ENCODE data around the gene MAPK10. TPM values are rescaled to one million over a fixed set of nuclear protein-coding genes. Genes with fewer than 3 reads are reported as not detected.
A peak's percentile ranks its signal among the peaks of the same experiment; 100 is the strongest.

MAPK10 gene
- total and polyA plus RNA-seq, 2 of the 8 experiments (the other 6 are each of a cell fraction or from before 2014, with no cell fraction given), result 2.5 to 3.1 TPM

GRCh38 chr4:86218746-86219473 lies 140.9 kb downstream of the MAPK10 start:
- no peaks in the 10 kb centered on the region for H3K79me1 ChIP-seq (ENCODE audit: low read depth, low read length)
- no peak for TF ChIP-seq CTCF (IDR thresholded peaks at IDR 0.05; ENCODE audit: control extremely low read depth in 1 of 3, insufficient read depth in 1 of 3, low read depth in 1 of 3, low read length in 3 of 3)
- no peak for TF ChIP-seq MAFK (IDR thresholded peaks at IDR 0.05; ENCODE audit: low read depth, low read length)
- no peak for TF ChIP-seq CBX5 (IDR thresholded peaks at IDR 0.05; ENCODE audit: low read depth, low read length)
- no peak for TF ChIP-seq KDM5A (IDR thresholded peaks at IDR 0.05; ENCODE audit: low read length)
- no peak for TF ChIP-seq TEAD4 (IDR thresholded peaks at IDR 0.05; ENCODE audit: low read depth, low read length)
- TF ChIP-seq GTF2F1 (IDR thresholded peaks at IDR 0.05; ENCODE audit: borderline replicate concordance, low read depth, low read length), result no peak
- no peaks in the 10 kb centered on the region for H3K79me2 ChIP-seq (ENCODE audit: control insufficient read depth in 1 of 2, insufficient read depth in 2 of 2, low read length in 2 of 2)
- H3K9ac ChIP-seq (replicated peaks in 1 of 4; ENCODE audit: extremely low read depth in 1 of 4, low read depth in 3 of 4, low read length in 3 of 4), result no peak overlapping the region
- H2BK20ac ChIP-seq (ENCODE audit: low read length), result no peak overlapping the region
- no peak overlapping the region for H4K5ac ChIP-seq (ENCODE audit: insufficient read length, low read depth, low read length)
- H2BK12ac ChIP-seq (ENCODE audit: low read depth, low read length), result no peak overlapping the region
- H2BK120ac ChIP-seq (replicated peaks; ENCODE audit: low read depth, low read length), result no peak overlapping the region
- no peak overlapping the region for H2AK5ac ChIP-seq (ENCODE audit: low read depth, low read length)
- no peak overlapping the region for H3K27ac ChIP-seq (ENCODE audit: low read depth, low read length)
- H2BK15ac ChIP-seq (ENCODE audit: low read length), result no peak overlapping the region
- no peak overlapping the region for H4K8ac ChIP-seq (ENCODE audit: extremely low read depth, insufficient read depth, low read length)
- H3K14ac ChIP-seq (ENCODE audit: insufficient read length), result no peak overlapping the region
- no peak overlapping the region for H3K23ac ChIP-seq (ENCODE audit: insufficient read length)
- no peaks in the 10 kb centered on the region; a peak in 1 of 7 replicates for H3K4me1 ChIP-seq (replicated peaks in 1 of 4; ENCODE audit: control insufficient read depth in 3 of 4, insufficient read depth in 4 of 4, low read length in 3 of 4)
- H3K18ac ChIP-seq (ENCODE audit: extremely low read depth, low read length), result no peak overlapping the region
- no peak overlapping the region for H2BK5ac ChIP-seq (ENCODE audit: low read depth, low read length)
- ChIA-PET POLR2A (ENCODE audit: partially characterized antibody) (no interaction called here), CTCF (ENCODE audit: partially characterized antibody) (no interaction called here)
- peak overlapping the region; percentile 43; the same call in 1 of the 2 replicates for H2AFZ ChIP-seq (ENCODE audit: low read length)
- no peaks in the 10 kb centered on the region for H3K36me3 ChIP-seq (ENCODE audit: control insufficient read depth in 2 of 4, insufficient read depth in 4 of 4, low read length in 3 of 4)
- DNase-seq (ENCODE audit: low read depth in 1 of 2, low spot score in 2 of 2) (no peak), FAIRE-seq (no peak)
- H3K4me2 ChIP-seq (ENCODE audit: insufficient read depth in 1 of 2, low read depth in 2 of 2, low read length in 2 of 2), result no peak overlapping the region
- H3K4ac ChIP-seq (replicated peaks; ENCODE audit: insufficient read length, low read depth, low read length), result no peak overlapping the region
- 84% methylated on average over 5 of the region's 5 CpGs; no CpG with 5 or more reads in 1 of the 2 experiments for WGBS, 2 experiments (ENCODE audit: extremely low coverage in 1 of 2, insufficient coverage in 1 of 2, insufficient read length in 1 of 2, insufficient replicate concordance in 2 of 2, low coverage in 1 of 2, low lambda C conversion rate in 2 of 2, missing lambda C conversion rate in 1 of 2)
- no peaks in the 10 kb centered on the region for H3K23me2 ChIP-seq (ENCODE audit: low read depth, low read length)
- no peak overlapping the region for H3K56ac ChIP-seq (replicated peaks; ENCODE audit: insufficient read length, low read depth, low read length)
- peaks cover 0 to 5% of the 10 kb centered on the region in 2 experiments; a peak in 1 of 4 replicates for H3K9me3 ChIP-seq (ENCODE audit: insufficient read depth in 2 of 2, low read depth in 1 of 2, low read length in 1 of 2)
- H4K91ac ChIP-seq (replicated peaks; ENCODE audit: insufficient read length, low read length), result no peak overlapping the region
- no peaks in the 10 kb centered on the region for H3K27me3 ChIP-seq (replicated peaks in 1 of 4; ENCODE audit: control insufficient read depth in 3 of 4, extremely low read depth in 1 of 4, insufficient read depth in 3 of 4, low read length in 3 of 4)
- H4K20me1 ChIP-seq (replicated peaks in 1 of 2; ENCODE audit: control insufficient read depth in 1 of 2, insufficient read depth in 2 of 2, low read length in 2 of 2), result no peaks in the 10 kb centered on the region
- H3K4me3 ChIP-seq (ENCODE audit: extremely low read depth in 1 of 4, insufficient read depth in 2 of 4, low read depth in 3 of 4, low read length in 4 of 4), result no peak overlapping the region
